ENCODE results near the gene IL4. TPM values are rescaled to one million over a fixed set of nuclear protein-coding genes. Genes with fewer than 3 reads are reported as not detected.
A peak's percentile ranks its signal among the peaks of the same experiment; 100 is the strongest.

The IL4 gene
- polyA plus RNA-seq, 6 donors from 2014 or later: not detected

- Mint-ChIP-seq H3K36me3 (peaks cover under 1 to 5% of the 10 kb centered on the region in 2 donors), H3K4me3 (no peak overlapping the region), H3K27ac (no peak overlapping the region), H3K9me3 (no peaks in the 10 kb centered on the region), H3K4me1 (no peaks in the 10 kb centered on the region), H3K27me3 (no peaks in the 10 kb centered on the region)
- DNase-seq: no peak
- no peak for ATAC-seq (ENCODE audit: low read depth in 2 of 2)
Observed at GRCh38 chr5:132708645-132709044, 34.9 kb downstream of the IL4 start.

- Mint-ChIP-seq H3K27me3 (no peaks in the 10 kb centered on the region), H3K27ac (no peak overlapping the region), H3K4me1 (no peaks in the 10 kb centered on the region), H3K9me3 (no peaks in the 10 kb centered on the region), H3K4me3 (no peak overlapping the region), H3K36me3 (peaks cover 0 to 10% of the 10 kb centered on the region in 2 donors)
- DNase-seq: no peak
- no peak for ATAC-seq (ENCODE audit: low read depth in 2 of 2)
Observed at GRCh38 chr5:132714456-132715307, 40.9 kb downstream of the IL4 start.

- H3K4me3 Mint-ChIP-seq: no peak overlapping the region
- H3K4me1 Mint-ChIP-seq: no peaks in the 10 kb centered on the region
- no peak overlapping the region for H3K27ac Mint-ChIP-seq
- H3K9me3 Mint-ChIP-seq: no peaks in the 10 kb centered on the region
- DNase-seq (no peak), ATAC-seq (ENCODE audit: low read depth in 2 of 2) (no peak)
- H3K36me3 Mint-ChIP-seq: peaks cover 11 to 14% of the 10 kb centered on the region in 2 donors
- H3K27me3 Mint-ChIP-seq: no peaks in the 10 kb centered on the region
Observed at GRCh38 chr5:132718544-132719312, 44.9 kb downstream of the IL4 start.

- Mint-ChIP-seq H3K4me1 (peaks cover 0 to 11% (median 4%) of the 10 kb centered on the region in 3 donors), H3K9me3 (no peaks in the 10 kb centered on the region), H3K36me3 (peaks cover 9 to 16% of the 10 kb centered on the region in 2 donors), H3K4me3 (no peak overlapping the region), H3K27me3 (no peaks in the 10 kb centered on the region), H3K27ac (no peak overlapping the region)
- DNase-seq: no peak
- ATAC-seq (ENCODE audit: low read depth in 2 of 2): no peak
Observed at GRCh38 chr5:132725745-132726144, 52.0 kb downstream of the IL4 start.

- H3K4me1 Mint-ChIP-seq: peaks cover 0 to 11% (median 4%) of the 10 kb centered on the region in 3 donors
- no peak overlapping the region for H3K4me3 Mint-ChIP-seq
- ATAC-seq (ENCODE audit: low read depth in 2 of 2) (no peak), DNase-seq (no peak)
- H3K9me3 Mint-ChIP-seq: no peaks in the 10 kb centered on the region
- H3K27ac Mint-ChIP-seq: peak overlapping the region in 1 of 6 donors; percentile 21
- peaks cover 0 to 17% of the 10 kb centered on the region in 2 donors for H3K36me3 Mint-ChIP-seq
- H3K27me3 Mint-ChIP-seq: no peaks in the 10 kb centered on the region
Observed at GRCh38 chr5:132729896-132730295, 56.1 kb downstream of the IL4 start.

Other genes with a start within 250 kb of the IL4 start
- 100 to 1,000 TPM; 228 to 332 (median 296) TPM for gene IRF1, start 183.2 kb upstream of the IL4 start, polyA plus RNA-seq (ENCODE audit: low read depth in 6 of 6)
- not detected for gene IL5, start 130.5 kb upstream of the IL4 start, polyA plus RNA-seq (ENCODE audit: low read depth in 6 of 6)
- 10 to 100 TPM; 10.1 to 33.5 (median 19.9) TPM for gene RAD50, start 117.0 kb upstream of the IL4 start, polyA plus RNA-seq (ENCODE audit: low read depth in 6 of 6)
- gene IL13, start 15.8 kb upstream of the IL4 start, polyA plus RNA-seq (ENCODE audit: low read depth in 6 of 6): not detected
- gene KIF3A, start 63.6 kb downstream of the IL4 start, polyA plus RNA-seq (ENCODE audit: low read depth in 6 of 6): 10 to 100 TPM in 1 of 6 donors, 1 to 10 TPM in 5; 4.3 to 10.2 (median 7.3) TPM
- gene CCNI2, start 73.4 kb downstream of the IL4 start, polyA plus RNA-seq (ENCODE audit: low read depth in 6 of 6): not detected
- under 1 TPM in 4 of 6 donors, not detected in 2; 0.11 to 0.27 (median 0.22) TPM for gene SEPTIN8, start 103.2 kb downstream of the IL4 start, polyA plus RNA-seq (ENCODE audit: low read depth in 6 of 6)
- not detected for gene SOWAHA, start 139.3 kb downstream of the IL4 start, polyA plus RNA-seq (ENCODE audit: low read depth in 6 of 6)
- under 1 TPM in 1 of 6 donors, not detected in 5; 0.26 TPM for gene SHROOM1, start 156.7 kb downstream of the IL4 start, polyA plus RNA-seq (ENCODE audit: low read depth in 6 of 6)
- under 1 TPM in 2 of 6 donors, not detected in 4; 0.14 to 0.45 TPM for gene GDF9, start 192.5 kb downstream of the IL4 start, polyA plus RNA-seq (ENCODE audit: low read depth in 6 of 6)
- gene UQCRQ, start 192.7 kb downstream of the IL4 start, polyA plus RNA-seq (ENCODE audit: low read depth in 6 of 6): 100 to 1,000 TPM; 413 to 500 (median 433) TPM
- gene LEAP2, start 199.7 kb downstream of the IL4 start, polyA plus RNA-seq (ENCODE audit: low read depth in 6 of 6): 1 to 10 TPM; 1.6 to 3.2 (median 2.2) TPM

All from naive B cell (primary cell).